OCI-LY7 (cell line): Measurements from ENCODE around the gene TMEM63A. TPM values are rescaled to one million over a fixed set of nuclear protein-coding genes. Genes with fewer than 3 reads are reported as not detected.

Source experiments
- BruUV-seq: library from RNA; stranded (reverse); fragments of 400-500 nt; replicated peaks from 2 replicates; lab custom pipeline; 2021; lab: Mats Ljungman, UMichigan
- CTCF ChIA-PET: fragments of 300-600 bp; sonication (Branson Sonifier 250); formaldehyde crosslinking; loops from one replicate; lab custom pipeline; 2022; ENCODE audit warnings: antibody characterized with exemption; ENCODE audit not compliant: unreplicated experiment; lab: Charles Lee
- POLR2A ChIA-PET: fragments of 300-600 bp; sonication (Branson Sonifier 250); formaldehyde crosslinking; loops from one replicate; lab custom pipeline; 2022; ENCODE audit warnings: antibody characterized with exemption; lab: Charles Lee
- DNase-seq: peaks from one replicate; pipeline ENCODE4 v3.0.0-alpha.2; 2015; ENCODE audit warnings: low spot score
- H2AFZ ChIP-seq: fragments of 200-600 bp; sonication (generic), shearing (Covaris generic); 2 replicates; pipeline ENCODE4 v1.6.1; 2014; ENCODE audit warnings: mild to moderate bottlenecking, antibody characterized with exemption, low read length, moderate library complexity
- H3K27ac ChIP-seq: fragments of 200-600 bp; sonication (generic); 2 replicates; pipeline ENCODE4 v1.5.1; 2014; ENCODE audit warnings: mixed run types, low read depth, mild to moderate bottlenecking, moderate library complexity, low read length, inconsistent platforms; ENCODE audit not compliant: poor library complexity, severe bottlenecking
- H3K36me3 ChIP-seq: fragments of 200-600 bp; sonication (generic); 2 replicates; pipeline ENCODE4 v1.6.1; 2014; ENCODE audit warnings: mild to moderate bottlenecking, antibody characterized with exemption, low read length, moderate library complexity, mixed read lengths; ENCODE audit not compliant: insufficient read depth
- H3K4me1 ChIP-seq: fragments of 200-600 bp; sonication (generic); 2 replicates; pipeline ENCODE4 v1.5.1; 2014; ENCODE audit warnings: mild to moderate bottlenecking, low read length; ENCODE audit not compliant: insufficient read depth, poor library complexity, severe bottlenecking
- H3K4me2 ChIP-seq: fragments of 200-600 bp; sonication (generic); 2 replicates; pipeline ENCODE4 v1.6.1; 2014; ENCODE audit warnings: mild to moderate bottlenecking, low read length
- H3K4me3 ChIP-seq: fragments of 200-600 bp; sonication (generic); 2 replicates; pipeline ENCODE4 v1.5.1; 2014; ENCODE audit warnings: mild to moderate bottlenecking, low read depth, low read length; ENCODE audit not compliant: poor library complexity, severe bottlenecking
- H3K79me2 ChIP-seq: fragments of 200-600 bp; sonication (generic); 2 replicates; pipeline ENCODE4 v1.6.1; 2016; ENCODE audit warnings: low read depth, mild to moderate bottlenecking, low read length, moderate library complexity, mixed read lengths; ENCODE audit not compliant: insufficient read depth
- H3K9me2 ChIP-seq: fragments of 200-600 bp; sonication (generic); 2 replicates; pipeline ENCODE4 v1.6.1; 2016; ENCODE audit warnings: mild to moderate bottlenecking, low read length, mixed read lengths; ENCODE audit not compliant: insufficient read depth
- H3K9me3 ChIP-seq: fragments of 200-600 bp; sonication (generic); 2 replicates; pipeline ENCODE4 v1.6.1; 2014; ENCODE audit warnings: mild to moderate bottlenecking, mixed run types, low read length, mixed read lengths
- H4K20me1 ChIP-seq: fragments of 200-600 bp; sonication (generic); 2 replicates; pipeline ENCODE4 v1.6.1; 2014; ENCODE audit warnings: mild to moderate bottlenecking, antibody characterized with exemption, low read length, moderate library complexity, mixed read lengths; ENCODE audit not compliant: insufficient read depth
- CTCF ChIP-seq: fragments of 200-600 bp; sonication (generic); conservative IDR thresholded peaks from 2 replicates; pipeline ENCODE4 v1.5.1; 2014; ENCODE audit warnings: mild to moderate bottlenecking, antibody characterized with exemption, low read length, moderate library complexity, mixed read lengths
- EZH2phosphoT487 ChIP-seq: fragments of 200-600 bp; sonication (generic); IDR thresholded peaks from 2 replicates; pipeline ENCODE4 v1.6.1; 2018; ENCODE audit warnings: low read depth, borderline replicate concordance, mild to moderate bottlenecking, mixed run types, antibody characterized with exemption, low read length, moderate library complexity, mixed read lengths
- intact Hi-C: fragments of 100-400 bp; cut with micrococcal nuclease; formaldehyde crosslinking; loops from one replicate; pipeline ENCODE4 v1.10.0; 2022; ENCODE audit not compliant: unreplicated experiment
- total RNA-seq, 2 experiments: library from RNA; depleted of rRNA in 1 of 2; stranded (reverse); fragments of >200 nt in 1 of 2; shearing (Covaris generic) in 1 of 2; gene quantifications; 2 replicates each; pipeline ENCODE4 v1.2.3, GENCODE V29; 2014 to 2022

TMEM63A gene
- total RNA-seq, 2 experiments from 2014 or later: 21.0 to 46.5 TPM

- BruUV-seq: no TSS peak
- no peaks in the 10 kb centered on the region for H3K9me3 ChIP-seq
- intact Hi-C loops: no loop called here
- POLR2A ChIA-PET: interaction anchor here (1.1 kb wide), 1 partner anchor 9 kb away, joined by 4 read pairs; the partner anchor contains the start of gene TMEM63A
- CTCF ChIA-PET: no interaction called here
- H3K4me1 ChIP-seq: peaks cover 5% of the 10 kb centered on the region
- no peaks in the 10 kb centered on the region for H3K9me2 ChIP-seq
- H4K20me1 ChIP-seq: no peaks in the 10 kb centered on the region
- no peak for TF ChIP-seq CTCF
- TF ChIP-seq EZH2phosphoT487: no peak
- H3K36me3 ChIP-seq: no peaks in the 10 kb centered on the region
- H3K79me2 ChIP-seq: no peaks in the 10 kb centered on the region
- H3K4me2 ChIP-seq: no peak overlapping the region
- no peak for DNase-seq
- H3K27ac ChIP-seq: no peak overlapping the region
- H2AFZ ChIP-seq: no peak overlapping the region
- no peak overlapping the region for H3K4me3 ChIP-seq
Measured at GRCh38 chr1:225891229-225891972, 9.2 kb upstream of the TMEM63A start.

GRCh38 chr1:225890346-225891228 is 8.4 kb upstream of the TMEM63A start:
- Histone ChIP-seq H3K27ac (no peak overlapping the region), H3K4me2 (no peak overlapping the region), H3K4me1 (no peaks in the 10 kb centered on the region), H3K4me3 (no peak overlapping the region), H2AFZ (no peak overlapping the region), H3K36me3 (no peaks in the 10 kb centered on the region), H3K9me2 (no peaks in the 10 kb centered on the region), H4K20me1 (no peaks in the 10 kb centered on the region), H3K79me2 (no peaks in the 10 kb centered on the region), H3K9me3 (no peaks in the 10 kb centered on the region)
- POLR2A ChIA-PET: interaction anchor here (0.5 to 1.2 kb wide), 4 partner anchors 8 to 62 kb away, joined by 3 to 6 read pairs (median 4); partner anchors contain the start of gene TMEM63A
- no peak for TF ChIP-seq CTCF
- no peak for TF ChIP-seq EZH2phosphoT487
- BruUV-seq: no TSS peak
- DNase-seq: no peak
- CTCF ChIA-PET: no interaction called here
- intact Hi-C loops: no loop called here
